Left renal cortex interstitium (tissue), 4 donors: ENCODE data around the gene SV2B. TPM values are rescaled to one million over a fixed set of nuclear protein-coding genes. Genes with fewer than 3 reads are reported as not detected.
A peak's percentile ranks its signal among the peaks of the same experiment; 100 is the strongest.

Experiments used
- DNase-seq, 4 donors: peaks; one replicate each; pipeline ENCODE4 v3.0.0-alpha.2; 2013; ENCODE audit warnings: low read depth in 4 of 4, low spot score in 2 of 4, missing footprints in 1 of 4
- polyA plus RNA-seq, 4 donors: library from polyadenylated mRNA; unstranded; fragments of 120-200 nt; gene quantifications; one replicate each; pipeline ENCODE4 v1.2.1, GENCODE V29; 2013; ENCODE audit not compliant: insufficient read length in 4 of 4

The SV2B gene
- polyA plus RNA-seq, 4 donors = 0.69 to 0.99 (median 0.78) TPM

- DNase-seq = no peak
Observed at GRCh38 chr15:91225741-91226140, 125.7 kb downstream of the SV2B start.

- DNase-seq = no peak
Observed at GRCh38 chr15:91227117-91227516, 127.1 kb downstream of the SV2B start.

GRCh38 chr15:91227766-91228165, 127.7 kb downstream of the SV2B start:
- DNase-seq = no peak

- DNase-seq = no peak
Observed at GRCh38 chr15:91228383-91228782, 128.3 kb downstream of the SV2B start.

GRCh38 chr15:91228890-91229289, 128.8 kb downstream of the SV2B start:
- DNase-seq = no peak

- DNase-seq = peak in 1 of 4 donors; percentile 1
Observed at GRCh38 chr15:91231703-91232102, 131.6 kb downstream of the SV2B start.

GRCh38 chr15:91234759-91235158, 134.7 kb downstream of the SV2B start:
- no peak for DNase-seq

GRCh38 chr15:91235376-91235775, 135.3 kb downstream of the SV2B start:
- DNase-seq = no peak

GRCh38 chr15:91237445-91237844, 137.4 kb downstream of the SV2B start:
- DNase-seq = no peak

GRCh38 chr15:91238644-91239425, 138.8 kb downstream of the SV2B start:
- DNase-seq = no peak

- DNase-seq = no peak
Observed at GRCh38 chr15:91243826-91244225, 143.8 kb downstream of the SV2B start.

GRCh38 chr15:91244919-91245318, 144.9 kb downstream of the SV2B start:
- DNase-seq = no peak

- DNase-seq = no peak
Observed at GRCh38 chr15:91246998-91247397, 146.9 kb downstream of the SV2B start.

GRCh38 chr15:91249591-91249990, 149.5 kb downstream of the SV2B start:
- no peak for DNase-seq

GRCh38 chr15:91252322-91252721, 152.3 kb downstream of the SV2B start:
- no peak for DNase-seq

GRCh38 chr15:91252756-91253155, 152.7 kb downstream of the SV2B start:
- no peak for DNase-seq

- no peak for DNase-seq
Observed at GRCh38 chr15:91253605-91254004, 153.5 kb downstream of the SV2B start.

GRCh38 chr15:91254766-91255165, 154.7 kb downstream of the SV2B start:
- no peak for DNase-seq

GRCh38 chr15:91255670-91256192, 155.7 kb downstream of the SV2B start:
- DNase-seq = no peak

GRCh38 chr15:91257746-91258414, 157.8 kb downstream of the SV2B start:
- no peak for DNase-seq

- no peak for DNase-seq
Observed at GRCh38 chr15:91258415-91258759, 158.3 kb downstream of the SV2B start.

- DNase-seq = no peak
Observed at GRCh38 chr15:91259077-91259476, 159.0 kb downstream of the SV2B start.
